A673 (cell line): Measurements from ENCODE around the gene IFITM2.

ENCODE experiments used
- EZH2 ChIP-seq: fragments of 200-600 bp; sonication (generic); IDR thresholded peaks from 2 replicates; pipeline ENCODE4 v1.6.1; 2017; ENCODE audit warnings: borderline replicate concordance, low read depth, mild to moderate bottlenecking, mixed read lengths, antibody characterized with exemption, low read length; ENCODE audit not compliant: poor library complexity, severe bottlenecking
- TF ChIP-seq, protein P1 (sequence below): fragments of 300-800, 200-600 bp; sonication (generic); conservative IDR thresholded peaks from 2 replicates; pipeline ENCODE4 v1.5.1; 2017; ENCODE audit warnings: low read depth, mild to moderate bottlenecking, antibody characterized with exemption, low read length, moderate library complexity, mixed read lengths

DNA sequence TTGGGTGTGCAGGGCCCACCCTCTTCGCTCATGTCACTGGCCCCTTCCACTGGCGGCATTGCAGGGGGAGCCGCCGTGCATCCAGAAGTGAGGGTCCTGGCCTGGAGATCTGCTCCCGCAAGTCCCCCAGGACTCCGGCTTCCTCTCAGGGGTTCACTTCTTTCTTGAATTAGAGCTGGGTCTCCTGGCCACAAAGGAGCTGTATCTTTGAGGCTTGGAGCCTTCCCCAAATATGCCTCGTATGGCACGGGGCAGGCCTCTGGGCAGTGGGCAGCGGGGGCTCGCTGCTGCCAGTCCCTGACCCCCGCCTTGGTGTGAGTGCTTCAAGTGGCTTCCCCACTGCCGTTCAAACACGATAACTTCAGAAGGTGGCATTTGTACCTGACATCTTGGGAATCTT lies 20.4 kb downstream of the IFITM2 start:
- TF ChIP-seq, protein P1, sequence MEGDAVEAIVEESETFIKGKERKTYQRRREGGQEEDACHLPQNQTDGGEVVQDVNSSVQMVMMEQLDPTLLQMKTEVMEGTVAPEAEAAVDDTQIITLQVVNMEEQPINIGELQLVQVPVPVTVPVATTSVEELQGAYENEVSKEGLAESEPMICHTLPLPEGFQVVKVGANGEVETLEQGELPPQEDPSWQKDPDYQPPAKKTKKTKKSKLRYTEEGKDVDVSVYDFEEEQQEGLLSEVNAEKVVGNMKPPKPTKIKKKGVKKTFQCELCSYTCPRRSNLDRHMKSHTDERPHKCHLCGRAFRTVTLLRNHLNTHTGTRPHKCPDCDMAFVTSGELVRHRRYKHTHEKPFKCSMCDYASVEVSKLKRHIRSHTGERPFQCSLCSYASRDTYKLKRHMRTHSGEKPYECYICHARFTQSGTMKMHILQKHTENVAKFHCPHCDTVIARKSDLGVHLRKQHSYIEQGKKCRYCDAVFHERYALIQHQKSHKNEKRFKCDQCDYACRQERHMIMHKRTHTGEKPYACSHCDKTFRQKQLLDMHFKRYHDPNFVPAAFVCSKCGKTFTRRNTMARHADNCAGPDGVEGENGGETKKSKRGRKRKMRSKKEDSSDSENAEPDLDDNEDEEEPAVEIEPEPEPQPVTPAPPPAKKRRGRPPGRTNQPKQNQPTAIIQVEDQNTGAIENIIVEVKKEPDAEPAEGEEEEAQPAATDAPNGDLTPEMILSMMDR = no peak
- TF ChIP-seq EZH2 = no peak
